Left lobe of liver (tissue), 2 donors: ENCODE measurements around the gene SPAG17. TPM values are rescaled to one million over a fixed set of nuclear protein-coding genes. Genes with fewer than 3 reads are reported as not detected.
"Not testable (repeated sequence)": the region's sequence is repeated elsewhere in the genome, so short reads cannot be mapped to it uniquely, and the experiment has no call there.

ENCODE experiments used
- ATAC-seq: fragments of 200-7000 bp; cut with Tn5 transposase; one replicate; pipeline ENCODE4 v1.9.1; 2020; ENCODE audit warnings: mild to moderate bottlenecking, moderate library complexity
- DNase-seq: peaks from one replicate; pipeline ENCODE4 v3.0.0-alpha.2; 2020; ENCODE audit warnings: low spot score
- total RNA-seq: library from RNA; stranded (reverse); gene quantifications from one replicate; pipeline ENCODE4 v1.2.1, GENCODE V29; 2021
- donor health status: DM: no; HTN: no; CAD: no; lungs with moderate emphysema.
- donor health status: DM: no; HTN: yes; CAD: no.

Gene SPAG17
- total RNA-seq, 1 donor from 2014 or later = not detected

GRCh38 chr1:117985973-117986372 is 199.1 kb downstream of the SPAG17 start:
- no peak for DNase-seq
- no peak for ATAC-seq

GRCh38 chr1:117985239-117985638 is 199.8 kb downstream of the SPAG17 start:
- DNase-seq (no peak), ATAC-seq (no peak)

DNA sequence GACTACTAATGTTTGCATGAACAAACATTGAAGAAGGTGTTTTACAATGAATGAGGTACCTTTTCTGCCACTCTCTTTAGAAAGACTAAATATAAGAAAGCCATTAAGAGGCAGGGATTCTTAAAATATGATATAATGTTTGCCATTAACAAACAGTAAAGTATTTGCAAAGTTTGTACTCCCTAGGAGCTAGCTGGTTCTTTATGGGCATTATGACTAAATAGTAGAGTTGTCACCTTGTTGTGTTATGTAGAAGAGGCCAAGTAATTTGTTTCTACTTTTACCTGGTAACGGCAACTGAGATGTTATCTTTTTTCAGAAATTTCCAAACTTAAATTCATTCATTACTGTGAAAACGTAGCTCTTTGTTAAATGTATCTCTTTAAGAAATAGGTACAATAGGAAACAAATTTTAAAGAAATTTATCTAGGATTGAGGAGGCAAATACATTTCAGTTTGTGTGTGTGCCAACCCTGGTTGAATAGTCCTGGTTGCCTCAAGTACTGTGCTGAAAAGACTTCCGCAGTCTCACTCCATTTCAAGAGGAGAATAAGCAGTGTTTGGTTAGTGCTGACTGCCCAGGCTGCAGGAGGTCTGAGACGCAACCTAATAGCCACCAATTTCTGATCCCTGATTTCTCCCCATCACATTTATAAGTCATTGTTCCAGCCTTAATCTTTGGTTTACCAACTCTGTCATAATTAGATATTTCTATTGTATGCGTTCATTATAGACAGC is 203.4 kb downstream of the SPAG17 start:
- no peak for DNase-seq
- no peak for ATAC-seq

DNA sequence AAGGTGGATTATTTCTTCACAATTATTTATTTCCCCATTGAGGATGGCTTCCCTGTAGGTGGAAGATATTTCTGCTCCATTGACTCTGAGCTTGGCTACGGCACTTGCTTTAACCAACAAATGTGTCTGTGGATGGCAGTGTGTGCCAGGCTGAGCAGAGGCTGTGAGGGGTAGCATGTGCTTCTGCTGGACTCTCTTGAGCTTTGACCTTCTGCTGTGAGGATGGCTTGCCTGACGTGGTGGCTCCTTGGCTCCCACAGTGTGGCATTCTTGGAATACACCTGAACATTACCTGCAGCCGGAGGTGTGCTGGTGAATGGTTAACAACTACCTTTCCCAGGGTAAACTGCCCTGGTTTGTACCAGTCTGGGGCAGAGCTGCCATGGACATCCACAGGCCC is 208.6 kb downstream of the SPAG17 start:
- ATAC-seq (no peak), DNase-seq (no peak)

DNA sequence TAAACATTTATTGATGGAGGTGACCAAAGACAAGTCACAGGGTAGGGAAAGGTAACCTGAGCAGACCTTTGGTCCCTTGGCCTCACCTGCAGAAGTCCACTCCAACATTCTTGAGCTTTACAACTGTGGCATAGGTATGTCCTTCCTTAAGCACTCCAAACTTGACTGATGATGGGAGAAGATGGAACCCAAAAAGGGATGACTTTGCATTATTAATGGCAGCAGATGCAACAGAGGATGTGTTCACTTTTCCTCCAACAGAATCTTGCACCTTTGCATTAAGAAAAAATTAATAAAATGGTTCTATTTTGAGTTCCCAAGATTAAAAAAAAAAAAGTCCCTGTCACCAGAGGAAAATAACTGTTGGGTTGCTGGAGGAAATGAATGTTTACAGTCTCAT is 213.3 kb downstream of the SPAG17 start:
- no peak for ATAC-seq
- DNase-seq = no peak

DNA sequence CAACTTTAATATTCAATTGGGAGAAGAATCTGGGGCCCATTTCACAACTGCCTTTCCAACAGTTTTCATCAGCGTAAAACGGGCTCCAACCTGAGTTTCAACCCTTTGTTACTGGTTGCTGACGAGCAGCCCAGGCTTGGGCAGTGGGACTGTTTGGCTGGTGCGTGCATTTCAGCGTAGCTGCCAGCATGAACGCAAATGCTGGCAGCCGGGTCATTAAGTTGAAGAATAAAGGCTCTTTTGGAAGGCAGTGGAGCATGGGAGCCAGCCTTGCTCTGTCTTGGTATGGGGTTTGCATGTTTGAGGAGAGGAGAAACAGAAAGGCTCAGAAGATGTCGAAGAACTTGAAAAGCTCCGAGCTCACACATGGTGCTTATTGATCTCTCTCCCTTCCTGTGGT is 214.8 kb downstream of the SPAG17 start:
- no peak for DNase-seq
- ATAC-seq = no peak

- DNase-seq (no peak), ATAC-seq (no peak)
Measured at GRCh38 chr1:117967881-117968280, 217.1 kb downstream of the SPAG17 start.

- peak; percentile 45 for ATAC-seq
Measured at GRCh38 chr1:117967477-117967876, 217.6 kb downstream of the SPAG17 start.

GRCh38 chr1:117964290-117965038 is 220.6 kb downstream of the SPAG17 start:
- no peak for ATAC-seq

More at GRCh38 chr1:117967477-117967876, 217.6 kb downstream of the SPAG17 start:
- DNase-seq = no peak

GRCh38 chr1:117959364-117959763 is 225.7 kb downstream of the SPAG17 start:
- ATAC-seq (no peak), DNase-seq (no peak)

More at GRCh38 chr1:117964290-117965038, 220.6 kb downstream of the SPAG17 start:
- DNase-seq = no peak

DNA sequence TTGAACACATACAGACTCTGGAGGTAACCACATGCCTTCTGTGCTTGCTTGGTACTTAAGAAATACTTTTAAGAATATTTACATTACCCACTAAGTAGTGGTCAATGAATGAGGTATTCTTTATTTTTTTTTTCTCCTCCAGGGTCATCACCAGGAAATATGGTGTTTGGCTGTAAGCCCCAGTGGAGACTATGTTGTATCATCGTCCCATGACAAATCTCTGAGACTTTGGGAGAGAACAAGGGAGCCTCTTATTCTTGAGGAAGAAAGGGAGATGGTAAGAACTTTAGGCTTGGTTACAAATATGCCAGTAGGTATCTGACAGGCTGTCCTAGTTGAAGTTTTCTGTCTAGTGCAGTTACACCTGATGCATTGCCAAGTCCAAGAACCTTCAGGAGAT is 232.6 kb downstream of the SPAG17 start:
- ATAC-seq (no peak), DNase-seq (no peak)

DNA sequence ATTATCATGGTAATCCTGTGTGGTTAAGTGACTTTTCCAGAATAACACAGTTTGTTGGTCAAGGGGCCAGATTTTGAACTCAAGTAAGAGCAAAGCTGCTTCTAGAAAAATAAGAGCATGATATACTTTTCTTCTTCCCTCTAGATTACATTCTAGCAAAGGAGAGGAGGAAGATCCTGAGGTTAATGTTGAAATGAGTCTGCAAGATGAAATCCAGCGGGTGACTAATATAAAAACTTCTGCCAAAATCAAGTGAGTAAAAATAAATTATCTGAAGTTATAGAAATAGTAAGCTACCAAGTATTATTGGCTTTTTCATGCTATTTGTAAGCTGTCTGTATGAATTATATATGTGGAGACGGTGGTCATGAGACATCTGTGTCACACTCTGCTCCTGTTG is 242.7 kb downstream of the SPAG17 start:
- no peak for DNase-seq
- ATAC-seq = no peak

DNA sequence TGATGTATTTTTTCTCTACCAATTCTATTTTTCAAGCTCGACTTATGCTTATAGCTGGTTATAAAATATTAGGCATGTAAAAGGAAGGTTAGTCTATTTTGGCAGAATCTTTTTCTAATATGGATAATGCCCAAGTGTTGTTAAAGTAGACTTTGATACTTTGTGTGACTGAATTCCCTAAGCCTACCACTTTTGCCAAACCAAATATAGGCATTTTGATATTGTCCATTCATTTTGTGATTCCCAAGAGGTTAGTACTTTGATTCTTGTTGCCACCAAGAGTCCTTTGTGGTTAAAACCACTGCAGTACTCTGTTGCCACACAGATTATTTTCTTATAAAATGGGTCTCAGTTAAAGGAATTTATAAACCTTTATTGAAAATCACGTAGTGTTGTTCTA is 251.3 kb downstream of the SPAG17 start:
- no peak for DNase-seq
- ATAC-seq = peak; percentile 38

DNA sequence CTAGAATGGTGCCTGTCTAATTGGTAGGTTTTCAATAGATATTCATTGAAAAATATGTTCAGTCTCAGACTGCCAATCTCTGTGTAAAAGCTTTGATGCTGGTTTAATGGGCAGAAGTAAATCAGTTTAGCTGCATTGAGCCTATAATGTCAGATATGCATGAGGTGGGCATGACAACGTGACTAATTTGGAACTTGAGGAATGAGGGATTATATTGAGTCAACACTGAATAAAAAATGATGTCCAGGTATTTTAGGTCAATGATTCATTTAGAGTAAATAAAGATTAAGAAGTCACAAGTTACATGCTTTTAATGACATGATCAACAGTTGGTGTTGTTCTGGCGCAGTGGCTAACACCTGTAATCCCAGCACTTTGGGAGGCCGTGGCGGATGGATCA is 252.5 kb downstream of the SPAG17 start:
- no peak for DNase-seq
- no peak for ATAC-seq

- ATAC-seq = no peak
- DNase-seq = no peak
Measured at GRCh38 chr1:117930484-117930883, 254.5 kb downstream of the SPAG17 start.

- ATAC-seq = peak; percentile 2
Measured at GRCh38 chr1:117930173-117930447, 254.9 kb downstream of the SPAG17 start.

DNA sequence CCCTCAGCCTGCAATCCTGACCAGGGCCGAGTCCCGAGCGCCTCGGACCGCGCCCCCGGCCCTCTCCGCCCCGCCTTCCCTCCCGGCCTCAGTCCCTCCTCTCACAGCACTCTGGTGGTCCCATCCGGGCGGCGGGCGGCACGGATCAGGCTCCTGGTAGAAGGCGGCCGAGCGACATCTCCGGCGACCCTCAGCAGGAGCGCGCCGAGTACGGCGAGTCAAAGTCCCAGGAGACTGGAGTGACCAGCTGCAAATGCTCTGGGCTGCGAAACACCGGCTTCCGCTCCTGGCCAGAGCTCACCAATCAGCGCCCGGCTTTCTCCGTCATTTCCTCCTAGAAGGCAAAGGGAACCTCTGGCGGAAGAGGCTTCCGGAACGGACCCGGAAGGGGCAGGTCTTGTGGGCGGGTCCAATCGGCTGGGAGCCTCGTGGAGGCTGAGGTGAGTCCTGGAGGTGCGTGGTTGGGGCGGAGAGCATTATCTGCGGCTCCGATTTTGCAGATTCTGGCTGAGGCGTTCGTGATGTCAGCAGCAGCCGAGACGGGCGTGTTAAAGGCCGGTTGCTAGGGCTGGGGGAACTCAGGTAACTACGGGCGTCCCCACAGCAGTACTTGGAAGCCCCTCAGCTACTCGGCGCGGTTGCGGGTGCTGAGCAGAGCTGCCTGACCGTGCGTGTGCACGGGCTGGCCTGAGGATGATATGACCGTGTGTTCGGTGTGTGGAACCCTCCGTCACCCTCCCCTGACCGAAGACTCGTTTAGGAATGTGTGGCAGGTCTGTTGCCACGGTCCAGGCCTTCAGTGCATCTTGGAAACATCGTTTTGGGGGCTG is 255.5 kb downstream of the SPAG17 start, which contains the start of the genes GDAP2 and WDR3:
Gene GDAP2 (minus strand): TSS at position 279 of the 830 bp plus-strand sequence. CDS start 9,264 bp downstream, outside the sequence.
Gene WDR3 (plus strand): TSS at position 397 of the 830 bp plus-strand sequence. CDS start 3,581 bp downstream, outside the sequence.
- ATAC-seq (peak; percentile 92), DNase-seq (peak; percentile 98)

More at GRCh38 chr1:117930173-117930447, 254.9 kb downstream of the SPAG17 start:
- DNase-seq = no peak

GRCh38 chr1:117928881-117929342 is 256.1 kb downstream of the SPAG17 start:
- peak; percentile 72 for ATAC-seq
- DNase-seq = peak; percentile 60

DNA sequence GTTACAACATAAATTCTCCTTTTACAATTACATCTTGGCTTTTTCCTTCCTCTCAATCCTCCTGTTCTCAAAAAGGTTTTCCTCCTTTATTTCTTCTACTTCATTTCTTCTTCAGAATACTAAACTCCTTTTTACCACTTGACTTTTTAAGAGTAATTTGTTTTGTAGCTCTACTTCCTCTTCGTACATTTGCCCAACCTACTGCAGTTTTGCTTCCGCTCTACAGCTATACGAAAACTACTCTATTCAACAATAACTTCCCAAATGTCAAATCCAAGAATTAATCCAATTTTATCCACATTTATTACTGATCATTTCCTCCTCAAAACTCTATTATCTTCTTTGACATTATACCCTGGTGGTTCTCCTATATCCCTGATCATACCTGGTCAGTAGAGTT is 259.0 kb downstream of the SPAG17 start:
- DNase-seq (no peak), ATAC-seq (no peak)

- ATAC-seq, DNase-seq: not testable (repeated sequence)
Measured at GRCh38 chr1:117922717-117923116, 262.3 kb downstream of the SPAG17 start.

GRCh38 chr1:117921991-117922390 is 263.0 kb downstream of the SPAG17 start:
- no peak for DNase-seq
- no peak for ATAC-seq
